ENCODE results near the gene PRDM7.

The PRDM7 gene

GRCh38 chr16:90016339-90016950 is 60.7 kb downstream of the PRDM7 start:
- no peak for TF ChIP-seq ZFX (IDR thresholded peaks at IDR 0.05)
- no peak for TF ChIP-seq CTCF (conservative IDR thresholded peaks at IDR 0.05)
- peak overlapping the region; percentile 58 for H3K27ac ChIP-seq

- H3K27ac ChIP-seq: peak overlapping the region; percentile 58
- TF ChIP-seq ZFX (IDR thresholded peaks at IDR 0.05) (no peak), CTCF (conservative IDR thresholded peaks at IDR 0.05) (no peak)
Observed at GRCh38 chr16:90015586-90016338, 61.4 kb downstream of the PRDM7 start.

- TF ChIP-seq CTCF (conservative IDR thresholded peaks at IDR 0.05) (no peak), ZFX (IDR thresholded peaks at IDR 0.05) (no peak)
- H3K27ac ChIP-seq: no peak overlapping the region
Observed at GRCh38 chr16:90012991-90013745, 64.0 kb downstream of the PRDM7 start.

GRCh38 chr16:90011908-90012501 is 65.1 kb downstream of the PRDM7 start:
- TF ChIP-seq ZFX (IDR thresholded peaks at IDR 0.05) (no peak), CTCF (conservative IDR thresholded peaks at IDR 0.05) (no peak)

GRCh38 chr16:90011508-90011819 is 65.7 kb downstream of the PRDM7 start:
- H3K27ac ChIP-seq: no peak overlapping the region
- TF ChIP-seq CTCF (conservative IDR thresholded peaks at IDR 0.05) (no peak), ZFX (IDR thresholded peaks at IDR 0.05) (no peak)

More at GRCh38 chr16:90011908-90012501, 65.1 kb downstream of the PRDM7 start:
- H3K27ac ChIP-seq: no peak overlapping the region

- H3K27ac ChIP-seq: no peak overlapping the region
- TF ChIP-seq ZFX (IDR thresholded peaks at IDR 0.05) (no peak), CTCF (conservative IDR thresholded peaks at IDR 0.05) (no peak)
Observed at GRCh38 chr16:90010676-90011507, 66.2 kb downstream of the PRDM7 start.

Measured in C4-2B (cell line).